ENCODE data around the gene CNTN2. TPM values are rescaled to one million over a fixed set of nuclear protein-coding genes. Genes with fewer than 3 reads are reported as not detected.

CNTN2 gene
- polyA plus RNA-seq, 1 donor from 2014 or later = 3.2 TPM

- no peak overlapping the region for H3K27ac ChIP-seq (ENCODE audit: low read length)
Observed at GRCh38 chr1:205062319-205062718, 19.3 kb downstream of the CNTN2 start.

GRCh38 chr1:205062895-205063294 is 19.9 kb downstream of the CNTN2 start:
- Histone ChIP-seq H4K20me1 (ENCODE audit: insufficient read depth) (no peaks in the 10 kb centered on the region), H3K4me2 (ENCODE audit: low read length) (no peak overlapping the region), H3K9me2 (ENCODE audit: insufficient read depth, low read length) (no peaks in the 10 kb centered on the region), H2AFZ (ENCODE audit: low read depth, low read length) (no peak overlapping the region), H3K79me2 (replicated peaks; ENCODE audit: insufficient read depth, low read length) (no peaks in the 10 kb centered on the region), H3K9ac (ENCODE audit: low read length) (no peak overlapping the region), H3K27me3 (ENCODE audit: insufficient read depth, low read depth, low read length) (no peaks in the 10 kb centered on the region), H3K4me3 (ENCODE audit: low read length) (no peak overlapping the region), H3K9me3 (ENCODE audit: low read length) (no peaks in the 10 kb centered on the region), H3K27ac (ENCODE audit: low read length) (no peak overlapping the region), H3F3A (ENCODE audit: insufficient read depth, low read length, poor library complexity, severe bottlenecking) (no peaks in the 10 kb centered on the region), H3K36me3 (ENCODE audit: insufficient read depth, low read length) (no peaks in the 10 kb centered on the region)
- no peak for TF ChIP-seq RAD21 (conservative IDR thresholded peaks at IDR 0.05)
- no peak for TF ChIP-seq TAF1 (IDR thresholded peaks at IDR 0.05; ENCODE audit: low read depth)
- TF ChIP-seq POLR2AphosphoS5 (IDR thresholded peaks at IDR 0.05) = no peak
- no peak for TF ChIP-seq EP300 (conservative IDR thresholded peaks at IDR 0.05; ENCODE audit: poor library complexity, severe bottlenecking)
- TF ChIP-seq, protein P1, sequence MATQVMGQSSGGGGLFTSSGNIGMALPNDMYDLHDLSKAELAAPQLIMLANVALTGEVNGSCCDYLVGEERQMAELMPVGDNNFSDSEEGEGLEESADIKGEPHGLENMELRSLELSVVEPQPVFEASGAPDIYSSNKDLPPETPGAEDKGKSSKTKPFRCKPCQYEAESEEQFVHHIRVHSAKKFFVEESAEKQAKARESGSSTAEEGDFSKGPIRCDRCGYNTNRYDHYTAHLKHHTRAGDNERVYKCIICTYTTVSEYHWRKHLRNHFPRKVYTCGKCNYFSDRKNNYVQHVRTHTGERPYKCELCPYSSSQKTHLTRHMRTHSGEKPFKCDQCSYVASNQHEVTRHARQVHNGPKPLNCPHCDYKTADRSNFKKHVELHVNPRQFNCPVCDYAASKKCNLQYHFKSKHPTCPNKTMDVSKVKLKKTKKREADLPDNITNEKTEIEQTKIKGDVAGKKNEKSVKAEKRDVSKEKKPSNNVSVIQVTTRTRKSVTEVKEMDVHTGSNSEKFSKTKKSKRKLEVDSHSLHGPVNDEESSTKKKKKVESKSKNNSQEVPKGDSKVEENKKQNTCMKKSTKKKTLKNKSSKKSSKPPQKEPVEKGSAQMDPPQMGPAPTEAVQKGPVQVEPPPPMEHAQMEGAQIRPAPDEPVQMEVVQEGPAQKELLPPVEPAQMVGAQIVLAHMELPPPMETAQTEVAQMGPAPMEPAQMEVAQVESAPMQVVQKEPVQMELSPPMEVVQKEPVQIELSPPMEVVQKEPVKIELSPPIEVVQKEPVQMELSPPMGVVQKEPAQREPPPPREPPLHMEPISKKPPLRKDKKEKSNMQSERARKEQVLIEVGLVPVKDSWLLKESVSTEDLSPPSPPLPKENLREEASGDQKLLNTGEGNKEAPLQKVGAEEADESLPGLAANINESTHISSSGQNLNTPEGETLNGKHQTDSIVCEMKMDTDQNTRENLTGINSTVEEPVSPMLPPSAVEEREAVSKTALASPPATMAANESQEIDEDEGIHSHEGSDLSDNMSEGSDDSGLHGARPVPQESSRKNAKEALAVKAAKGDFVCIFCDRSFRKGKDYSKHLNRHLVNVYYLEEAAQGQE (IDR thresholded peaks at IDR 0.05; ENCODE audit: borderline replicate concordance) = no peak
- no peak for TF ChIP-seq EZH2 (IDR thresholded peaks at IDR 0.05; ENCODE audit: borderline replicate concordance, insufficient read depth, low read length, poor library complexity, severe bottlenecking)
- no peak for TF ChIP-seq SMC3 (conservative IDR thresholded peaks at IDR 0.05; ENCODE audit: poor library complexity)
- TF ChIP-seq, protein P2, sequence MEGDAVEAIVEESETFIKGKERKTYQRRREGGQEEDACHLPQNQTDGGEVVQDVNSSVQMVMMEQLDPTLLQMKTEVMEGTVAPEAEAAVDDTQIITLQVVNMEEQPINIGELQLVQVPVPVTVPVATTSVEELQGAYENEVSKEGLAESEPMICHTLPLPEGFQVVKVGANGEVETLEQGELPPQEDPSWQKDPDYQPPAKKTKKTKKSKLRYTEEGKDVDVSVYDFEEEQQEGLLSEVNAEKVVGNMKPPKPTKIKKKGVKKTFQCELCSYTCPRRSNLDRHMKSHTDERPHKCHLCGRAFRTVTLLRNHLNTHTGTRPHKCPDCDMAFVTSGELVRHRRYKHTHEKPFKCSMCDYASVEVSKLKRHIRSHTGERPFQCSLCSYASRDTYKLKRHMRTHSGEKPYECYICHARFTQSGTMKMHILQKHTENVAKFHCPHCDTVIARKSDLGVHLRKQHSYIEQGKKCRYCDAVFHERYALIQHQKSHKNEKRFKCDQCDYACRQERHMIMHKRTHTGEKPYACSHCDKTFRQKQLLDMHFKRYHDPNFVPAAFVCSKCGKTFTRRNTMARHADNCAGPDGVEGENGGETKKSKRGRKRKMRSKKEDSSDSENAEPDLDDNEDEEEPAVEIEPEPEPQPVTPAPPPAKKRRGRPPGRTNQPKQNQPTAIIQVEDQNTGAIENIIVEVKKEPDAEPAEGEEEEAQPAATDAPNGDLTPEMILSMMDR (IDR thresholded peaks at IDR 0.05; ENCODE audit: poor library complexity, severe bottlenecking) = no peak
- TF ChIP-seq MXI1 (conservative IDR thresholded peaks at IDR 0.05; ENCODE audit: poor library complexity, severe bottlenecking) = no peak

More at GRCh38 chr1:205062319-205062718, 19.3 kb downstream of the CNTN2 start:
- Histone ChIP-seq H3K9me2 (ENCODE audit: insufficient read depth, low read length) (no peaks in the 10 kb centered on the region), H3K4me2 (ENCODE audit: low read length) (no peak overlapping the region), H4K20me1 (ENCODE audit: insufficient read depth) (no peaks in the 10 kb centered on the region), H3K36me3 (ENCODE audit: insufficient read depth, low read length) (no peaks in the 10 kb centered on the region), H3F3A (ENCODE audit: insufficient read depth, low read length, poor library complexity, severe bottlenecking) (no peaks in the 10 kb centered on the region), H3K4me3 (ENCODE audit: low read length) (no peak overlapping the region), H3K27me3 (ENCODE audit: insufficient read depth, low read depth, low read length) (no peaks in the 10 kb centered on the region), H3K9me3 (ENCODE audit: low read length) (no peaks in the 10 kb centered on the region), H2AFZ (ENCODE audit: low read depth, low read length) (no peak overlapping the region), H3K9ac (ENCODE audit: low read length) (peak overlapping the region; percentile 33), H3K79me2 (replicated peaks; ENCODE audit: insufficient read depth, low read length) (no peaks in the 10 kb centered on the region)
- TF ChIP-seq POLR2AphosphoS5 (IDR thresholded peaks at IDR 0.05) (no peak), RAD21 (conservative IDR thresholded peaks at IDR 0.05) (no peak), EP300 (conservative IDR thresholded peaks at IDR 0.05; ENCODE audit: poor library complexity, severe bottlenecking) (no peak), SMC3 (conservative IDR thresholded peaks at IDR 0.05; ENCODE audit: poor library complexity) (no peak), MXI1 (conservative IDR thresholded peaks at IDR 0.05; ENCODE audit: poor library complexity, severe bottlenecking) (no peak), EZH2 (IDR thresholded peaks at IDR 0.05; ENCODE audit: borderline replicate concordance, insufficient read depth, low read length, poor library complexity, severe bottlenecking) (no peak), TAF1 (IDR thresholded peaks at IDR 0.05; ENCODE audit: low read depth) (no peak)
- TF ChIP-seq, protein P2 (IDR thresholded peaks at IDR 0.05; ENCODE audit: poor library complexity, severe bottlenecking) = no peak
- TF ChIP-seq, protein P1 (IDR thresholded peaks at IDR 0.05; ENCODE audit: borderline replicate concordance) = no peak

All from neural cell (in vitro differentiated cells).